GM19328 (cell line): ENCODE results near the gene PRELP.

ENCODE experiments used
- ATAC-seq: cut with Tn5 transposase; IDR thresholded peaks from one replicate; pipeline ENCODE4 v1.9.1; 2021; ENCODE audit warnings: mild to moderate bottlenecking, moderate library complexity; ENCODE audit not compliant: unreplicated experiment

Gene PRELP

DNA sequence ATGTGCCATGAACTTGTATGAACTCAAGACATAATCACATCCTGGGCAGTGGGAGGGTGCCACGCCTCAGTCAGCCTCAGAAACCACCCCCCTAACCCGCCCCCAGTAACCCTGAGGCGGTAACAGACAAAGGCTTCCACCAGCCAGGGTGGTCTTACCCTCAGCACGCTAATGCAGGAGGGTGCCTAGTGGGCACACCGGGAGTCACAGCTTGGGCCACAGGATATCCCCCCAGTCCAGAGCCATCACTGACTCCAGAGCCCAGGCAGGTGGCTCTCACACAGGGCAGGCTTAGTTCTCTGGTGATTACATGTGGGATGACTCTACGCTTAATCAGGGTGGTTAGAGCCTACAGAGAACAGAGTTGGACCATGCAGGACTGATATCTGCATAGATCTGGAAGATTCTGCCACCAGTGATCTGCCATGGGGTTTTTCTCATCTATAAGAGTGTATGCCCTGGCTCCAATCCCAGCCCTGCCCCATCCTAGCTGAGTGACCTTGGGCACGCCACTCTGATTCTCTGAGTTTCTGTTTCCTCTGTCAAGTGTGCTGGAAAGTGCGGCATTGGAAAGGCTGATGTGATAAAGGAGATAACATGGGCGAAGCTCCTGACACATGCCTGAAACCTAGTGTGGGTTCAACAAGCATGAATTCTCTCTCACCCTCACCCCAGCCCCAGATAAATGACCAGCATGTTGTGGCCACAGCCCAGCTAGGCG, 45.6 kb downstream of the PRELP start:
- no peak for ATAC-seq

DNA sequence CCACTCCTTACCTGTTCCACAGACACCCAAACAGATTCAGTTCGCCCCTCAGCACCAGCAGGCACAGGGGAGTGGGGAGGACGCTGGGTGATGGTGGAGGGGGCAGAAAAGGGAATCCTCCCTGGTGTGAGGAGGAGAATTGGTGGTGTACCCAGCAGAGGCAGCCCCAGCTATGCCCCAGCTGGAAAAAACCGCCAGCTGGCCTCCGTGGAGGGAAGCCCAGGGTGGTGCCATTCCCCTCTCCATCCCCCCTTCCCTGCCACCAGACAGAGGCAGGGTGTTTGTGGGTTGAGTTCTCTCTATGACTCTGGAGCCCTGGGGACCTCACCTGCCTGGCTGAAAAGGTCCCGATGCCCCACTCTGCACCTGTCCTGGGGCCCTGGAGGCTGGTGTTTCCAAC, 46.2 kb downstream of the PRELP start:
- no peak for ATAC-seq

GRCh38 chr1:203522237-203522636, 46.6 kb downstream of the PRELP start:
- no peak for ATAC-seq

- no peak for ATAC-seq
These were observed 48.1 kb downstream of the PRELP start for GRCh38 chr1:203523667-203524066.

DNA sequence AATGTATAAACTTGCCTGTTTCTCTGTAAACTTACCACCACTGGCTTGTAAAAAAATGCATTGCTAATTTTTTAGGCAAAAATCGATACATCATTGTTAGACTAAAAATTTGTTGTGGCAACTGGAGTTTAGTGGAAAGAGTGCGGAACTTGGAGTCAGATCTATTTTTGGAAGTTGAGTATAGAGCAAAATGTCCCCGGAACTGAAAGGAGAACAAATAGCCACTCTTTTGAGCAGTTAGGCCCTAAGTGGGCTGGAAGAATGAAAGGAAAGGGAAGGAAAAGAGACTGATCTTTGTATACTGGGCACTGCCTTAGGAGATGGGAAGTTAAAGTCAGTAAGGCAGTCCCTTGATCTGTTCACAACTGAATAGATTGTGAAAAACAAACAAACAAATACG, 48.5 kb downstream of the PRELP start:
- ATAC-seq, result no peak

- ATAC-seq, result no peak
These were observed 49.2 kb downstream of the PRELP start for GRCh38 chr1:203524824-203525223.

GRCh38 chr1:203525685-203526084, 50.1 kb downstream of the PRELP start:
- ATAC-seq, result no peak

DNA sequence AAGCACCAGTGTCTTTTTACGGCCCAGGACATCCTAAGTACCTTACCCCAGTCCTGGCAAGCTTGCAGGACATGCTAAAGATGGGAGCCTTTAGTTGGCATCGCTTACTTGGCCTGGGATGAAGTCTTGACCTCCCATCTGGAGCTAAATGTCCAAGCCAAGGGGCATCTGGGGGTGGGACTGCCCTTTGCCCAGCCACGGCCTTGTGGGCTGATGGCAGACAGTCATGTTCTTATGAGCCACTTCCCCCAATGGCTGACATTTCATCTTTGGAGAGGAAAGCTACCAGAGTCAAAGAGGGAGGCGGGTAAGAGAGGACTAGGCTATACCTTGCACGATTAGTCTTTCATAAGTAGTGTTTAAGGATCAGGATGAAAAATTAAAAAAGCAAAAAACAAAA, 50.5 kb downstream of the PRELP start:
- no peak for ATAC-seq

GRCh38 chr1:203526572-203526971, 51.0 kb downstream of the PRELP start:
- no peak for ATAC-seq

GRCh38 chr1:203527013-203527412, 51.4 kb downstream of the PRELP start:
- ATAC-seq, result no peak

DNA sequence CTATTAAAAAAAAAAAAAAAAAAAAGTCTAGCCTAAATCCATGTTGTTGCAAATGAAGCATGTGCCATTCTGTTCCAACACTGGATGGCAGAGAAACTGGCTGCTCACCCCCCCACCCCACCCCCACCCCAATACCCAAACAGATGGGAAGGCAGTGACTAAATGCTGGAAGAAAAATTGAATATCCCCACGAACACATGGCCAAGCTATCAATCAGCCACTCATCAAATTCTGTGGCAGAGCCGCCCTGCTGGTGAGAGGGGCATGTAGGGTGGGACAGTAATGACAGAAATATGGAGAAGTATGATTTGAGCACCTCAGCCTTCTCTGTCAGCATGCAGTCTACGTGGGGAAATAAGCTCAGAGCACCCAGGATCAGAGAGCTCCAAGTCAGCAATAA, 52.5 kb downstream of the PRELP start:
- no peak for ATAC-seq

- no peak for ATAC-seq
These were observed 53.6 kb downstream of the PRELP start for GRCh38 chr1:203528976-203529835.

DNA sequence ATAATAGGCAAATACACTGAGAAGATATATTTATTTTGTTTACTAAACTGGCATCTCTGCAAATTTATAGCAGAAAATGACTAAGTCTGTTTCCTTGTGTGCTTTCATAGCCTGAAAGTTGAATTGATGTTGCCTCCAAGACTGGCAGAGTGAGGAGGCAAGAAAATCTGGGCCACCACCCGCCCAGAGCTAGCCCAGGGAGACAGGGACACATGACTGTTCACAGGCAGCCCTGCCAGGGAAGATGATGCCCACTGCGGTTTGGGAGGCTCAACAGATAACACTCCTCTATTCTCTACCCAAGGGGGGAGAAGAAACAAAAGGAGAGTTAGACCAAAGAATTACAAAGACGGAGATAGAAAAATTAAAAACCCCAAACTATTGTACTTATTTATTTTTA, 55.5 kb downstream of the PRELP start:
- ATAC-seq, result no peak

DNA sequence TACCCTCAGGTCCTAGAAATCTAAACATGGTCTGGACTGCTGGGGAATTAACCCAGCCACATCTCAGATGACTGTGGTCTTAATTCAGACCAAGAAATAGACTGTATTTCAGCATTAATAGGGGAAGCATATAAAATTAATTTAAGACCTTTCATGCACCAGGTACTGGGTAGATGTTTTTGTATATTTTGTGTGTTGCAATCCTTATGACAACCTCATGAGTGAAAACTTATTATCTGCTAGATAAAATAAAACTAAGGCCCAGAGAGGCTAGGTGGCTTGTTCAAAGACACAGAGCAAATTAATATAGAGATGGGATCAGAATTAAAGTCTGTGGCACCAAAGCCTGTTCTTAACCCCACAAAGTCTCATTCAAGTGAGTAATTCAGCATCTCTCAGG, 58.4 kb downstream of the PRELP start:
- no peak for ATAC-seq

- ATAC-seq, result no peak
These were observed 58.9 kb downstream of the PRELP start for GRCh38 chr1:203534526-203534925.

GRCh38 chr1:203536575-203536974, 61.0 kb downstream of the PRELP start:
- ATAC-seq, result no peak

DNA sequence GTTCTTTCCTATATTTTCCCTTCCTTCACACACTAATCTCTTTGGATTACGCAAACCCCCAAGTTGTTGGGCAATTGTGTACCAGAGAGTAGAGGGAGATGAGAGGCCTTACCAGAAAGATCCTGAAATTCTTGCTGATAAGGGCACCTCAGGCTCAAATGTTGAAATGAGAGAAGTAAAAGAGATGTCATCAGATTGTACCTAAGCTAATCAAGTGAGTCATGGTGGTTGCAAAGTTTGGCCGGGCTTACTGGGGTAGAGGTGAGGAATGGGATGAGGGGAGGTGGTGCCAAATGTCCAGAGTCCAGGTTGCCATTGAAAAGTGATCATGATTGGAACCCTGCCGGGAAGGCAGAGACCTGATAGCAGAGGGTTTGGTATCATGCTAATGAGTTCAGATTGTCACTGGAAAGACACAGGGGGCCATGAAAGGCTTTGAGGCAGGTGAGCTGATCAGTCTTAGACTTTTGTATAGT, 61.4 kb downstream of the PRELP start:
- no peak for ATAC-seq

- no peak for ATAC-seq
These were observed 62.3 kb downstream of the PRELP start for GRCh38 chr1:203537806-203538464.

- no peak for ATAC-seq
These were observed 63.1 kb downstream of the PRELP start for GRCh38 chr1:203538726-203539125.

DNA sequence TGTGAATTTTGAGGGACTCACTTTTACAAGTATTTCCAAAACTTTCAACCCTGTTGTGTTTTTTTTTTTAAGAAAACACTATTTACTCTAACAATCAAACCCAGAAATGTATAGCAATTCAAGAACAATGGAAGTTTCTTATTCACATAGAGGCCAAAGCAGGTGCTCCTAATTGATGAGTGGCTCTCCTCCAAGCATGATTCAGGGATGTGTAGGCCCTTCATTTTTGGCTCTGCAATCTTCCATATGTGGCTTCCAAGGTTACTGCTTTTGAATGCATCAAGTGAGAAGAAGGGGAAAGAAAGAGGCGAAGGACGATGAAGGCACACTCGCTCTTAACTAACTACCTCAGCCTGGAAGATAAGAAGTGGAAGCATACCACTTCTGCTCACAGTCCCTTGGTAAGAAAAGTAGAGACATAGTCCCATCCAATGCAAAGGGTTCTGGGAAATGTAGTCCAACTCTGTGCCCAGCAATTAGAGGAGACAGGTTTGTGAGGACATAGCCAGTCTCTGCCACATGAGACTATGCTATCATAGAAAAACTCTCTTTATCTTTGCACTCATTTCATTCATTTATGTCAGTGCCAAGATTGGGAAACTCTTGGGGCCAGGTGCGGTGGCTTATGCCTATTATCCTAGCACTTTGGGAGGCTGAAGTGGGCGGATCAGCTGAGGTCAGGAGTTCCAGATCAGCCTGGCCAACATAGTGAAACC, 64.4 kb downstream of the PRELP start:
- ATAC-seq, result no peak
